GM04504 (cell line): ENCODE data around the gene ADPGK.
"Not testable (repeated sequence)": the region's sequence is repeated elsewhere in the genome, so short reads cannot be mapped to it uniquely, and the experiment has no call there.

Experiments
- DNase-seq: peaks from one replicate; pipeline ENCODE4 v3.0.0-alpha.2; 2012; ENCODE audit warnings: low read depth

The ADPGK gene

GRCh38 chr15:72783640-72784455 is at the start of gene ADPGK:
TSS of gene ADPGK (minus strand) at chr15:72783758. CDS start at chr15:72783691, 67 bp downstream.
- DNase-seq: peak; percentile 85

GRCh38 chr15:72827226-72827625 is 43.7 kb upstream of the ADPGK start:
- DNase-seq: no peak

- DNase-seq: no peak
These were observed 43.1 kb upstream of the ADPGK start for GRCh38 chr15:72826611-72827010.

- DNase-seq: no peak
These were observed 42.3 kb upstream of the ADPGK start for GRCh38 chr15:72825829-72826228.

- DNase-seq: no peak
These were observed 41.2 kb upstream of the ADPGK start for GRCh38 chr15:72824781-72825180.

- no peak for DNase-seq
These were observed 40.6 kb upstream of the ADPGK start for GRCh38 chr15:72824112-72824511.

GRCh38 chr15:72820278-72820677 is 36.7 kb upstream of the ADPGK start:
- no peak for DNase-seq

- DNase-seq: no peak
These were observed 35.1 kb upstream of the ADPGK start for GRCh38 chr15:72818632-72819031.

- DNase-seq: no peak
These were observed 29.9 kb upstream of the ADPGK start for GRCh38 chr15:72813345-72814004.

GRCh38 chr15:72809329-72809728 is 25.8 kb upstream of the ADPGK start:
- DNase-seq: no peak

GRCh38 chr15:72807346-72807745 is 23.8 kb upstream of the ADPGK start:
- not testable (repeated sequence) for DNase-seq

GRCh38 chr15:72803006-72803405 is 19.4 kb upstream of the ADPGK start:
- DNase-seq: no peak

GRCh38 chr15:72801590-72802325 is 18.2 kb upstream of the ADPGK start:
- no peak for DNase-seq

- peak; percentile 23 for DNase-seq
These were observed 17.4 kb upstream of the ADPGK start for GRCh38 chr15:72800833-72801481.

- no peak for DNase-seq
These were observed 14.3 kb upstream of the ADPGK start for GRCh38 chr15:72797834-72798233.

GRCh38 chr15:72797338-72797689 is 13.8 kb upstream of the ADPGK start:
- no peak for DNase-seq

GRCh38 chr15:72796515-72797337 is 13.2 kb upstream of the ADPGK start:
- DNase-seq: peak; percentile 44

- DNase-seq: no peak
These were observed 12.6 kb upstream of the ADPGK start for GRCh38 chr15:72796210-72796514.

GRCh38 chr15:72793766-72794660 is 10.5 kb upstream of the ADPGK start:
- DNase-seq: no peak

- DNase-seq: no peak
These were observed 8.9 kb upstream of the ADPGK start for GRCh38 chr15:72792431-72792830.
